VCaP (cell line): ENCODE measurements around the gene AKT2.

ENCODE experiments used
- H3K27ac ChIP-seq: fragments of 450-650 bp; 2 replicates; pipeline ENCODE4 v1.5.1; 2017
- TF ChIP-seq, protein P1 (sequence below): fragments of 450-650 bp; conservative IDR thresholded peaks from 2 replicates; pipeline ENCODE4 v1.5.1; 2017; ENCODE audit warnings: mild to moderate bottlenecking, moderate library complexity

Gene AKT2

DNA sequence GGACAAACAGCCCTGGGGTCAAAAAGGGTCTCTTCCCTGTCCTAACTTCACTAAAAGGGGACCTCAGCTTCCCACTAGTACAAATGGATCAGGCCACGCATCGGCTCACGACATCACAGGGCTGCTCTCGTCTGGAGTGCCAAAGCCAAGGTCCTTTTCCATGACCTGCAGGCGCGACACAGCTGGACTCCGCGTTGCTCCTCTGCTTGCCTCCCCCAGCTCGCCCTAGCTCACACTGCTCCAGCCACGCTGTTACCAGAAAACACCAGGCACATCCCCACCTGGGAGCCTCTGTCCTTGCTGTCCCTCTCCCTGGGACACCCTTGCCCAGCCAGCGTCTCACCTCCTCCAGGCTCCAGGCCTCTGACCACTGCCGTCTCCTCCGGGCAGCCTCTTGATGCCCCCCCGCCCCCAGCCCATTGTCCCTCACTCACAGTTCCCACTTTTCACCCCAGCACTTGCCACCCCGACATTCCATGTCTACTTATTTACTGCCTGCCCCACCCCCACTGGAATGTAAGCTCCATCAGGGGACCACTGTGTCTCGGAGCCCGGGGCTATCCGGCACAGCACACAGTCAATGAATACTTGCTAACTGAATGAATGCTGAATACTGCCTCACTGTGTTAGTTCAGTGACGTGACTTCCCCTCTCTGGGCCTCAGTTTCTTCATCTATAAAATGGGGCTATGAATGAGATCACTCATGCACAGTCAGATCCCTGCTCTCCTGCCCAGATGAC is 20.7 kb downstream of the AKT2 start:
- no peak overlapping the region for H3K27ac ChIP-seq
- TF ChIP-seq, protein P1, sequence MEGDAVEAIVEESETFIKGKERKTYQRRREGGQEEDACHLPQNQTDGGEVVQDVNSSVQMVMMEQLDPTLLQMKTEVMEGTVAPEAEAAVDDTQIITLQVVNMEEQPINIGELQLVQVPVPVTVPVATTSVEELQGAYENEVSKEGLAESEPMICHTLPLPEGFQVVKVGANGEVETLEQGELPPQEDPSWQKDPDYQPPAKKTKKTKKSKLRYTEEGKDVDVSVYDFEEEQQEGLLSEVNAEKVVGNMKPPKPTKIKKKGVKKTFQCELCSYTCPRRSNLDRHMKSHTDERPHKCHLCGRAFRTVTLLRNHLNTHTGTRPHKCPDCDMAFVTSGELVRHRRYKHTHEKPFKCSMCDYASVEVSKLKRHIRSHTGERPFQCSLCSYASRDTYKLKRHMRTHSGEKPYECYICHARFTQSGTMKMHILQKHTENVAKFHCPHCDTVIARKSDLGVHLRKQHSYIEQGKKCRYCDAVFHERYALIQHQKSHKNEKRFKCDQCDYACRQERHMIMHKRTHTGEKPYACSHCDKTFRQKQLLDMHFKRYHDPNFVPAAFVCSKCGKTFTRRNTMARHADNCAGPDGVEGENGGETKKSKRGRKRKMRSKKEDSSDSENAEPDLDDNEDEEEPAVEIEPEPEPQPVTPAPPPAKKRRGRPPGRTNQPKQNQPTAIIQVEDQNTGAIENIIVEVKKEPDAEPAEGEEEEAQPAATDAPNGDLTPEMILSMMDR, result no peak

DNA sequence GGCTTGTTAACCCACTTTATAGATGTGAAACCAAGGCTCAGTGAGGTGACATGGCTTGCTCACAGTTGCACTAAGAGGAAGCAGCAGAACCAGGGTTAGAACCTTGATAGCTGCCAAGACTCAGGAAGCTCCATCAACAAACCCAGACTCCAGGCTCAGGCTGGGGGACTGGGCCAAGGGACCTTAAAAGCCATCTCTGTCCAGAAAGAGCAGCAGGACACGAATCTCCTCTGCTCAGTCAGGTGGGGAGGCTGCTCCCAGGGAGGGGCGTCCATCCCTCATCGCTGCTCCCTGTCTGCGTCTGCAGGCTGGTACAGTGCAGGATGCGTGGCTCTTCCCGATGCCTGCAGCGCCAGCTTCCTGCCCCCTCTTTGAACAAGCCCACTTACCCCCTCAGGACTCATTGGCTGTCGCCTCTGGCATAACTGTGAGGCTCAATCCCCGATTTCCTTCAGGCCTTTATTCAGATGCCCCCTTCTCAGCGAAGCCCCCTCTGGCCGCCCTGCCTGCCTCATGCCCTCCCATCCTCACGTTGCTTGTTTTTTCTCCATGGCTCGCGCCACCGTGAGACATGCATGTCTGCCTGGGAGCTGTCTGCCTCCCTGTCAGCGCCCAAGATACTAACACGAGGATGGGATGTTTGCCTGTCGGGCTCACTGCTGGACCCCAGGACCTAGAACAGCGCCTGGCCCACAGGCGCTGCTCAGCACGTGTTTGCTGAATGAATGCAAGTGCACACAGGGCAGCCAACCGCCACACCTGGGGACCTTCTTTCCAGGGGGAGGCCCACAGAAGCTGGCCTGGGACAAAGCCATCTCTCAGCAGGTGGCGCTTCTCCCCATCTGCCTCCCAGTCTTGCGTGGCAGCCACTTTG is 21.5 kb downstream of the AKT2 start:
- TF ChIP-seq, protein P1, result no peak
- no peak overlapping the region for H3K27ac ChIP-seq

DNA sequence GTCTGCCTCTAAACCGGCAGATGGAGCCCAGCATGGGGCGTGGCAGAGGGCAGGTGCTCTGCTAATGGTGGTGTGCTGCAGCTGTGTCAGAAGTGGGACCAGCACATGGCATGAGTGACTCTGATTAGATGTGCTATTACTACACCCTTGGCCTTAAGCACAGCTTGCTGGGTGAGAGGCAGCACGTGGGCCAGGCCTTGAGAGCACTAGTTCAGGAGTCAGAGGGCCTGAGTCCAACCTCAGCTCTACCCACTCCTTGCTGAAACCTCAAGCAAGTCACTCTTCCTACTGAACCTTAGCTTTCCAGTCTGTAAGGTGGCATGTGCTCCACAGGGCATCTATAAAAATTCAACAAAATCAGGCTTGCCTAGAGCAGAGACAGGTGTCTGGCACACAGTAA is 22.7 kb downstream of the AKT2 start:
- TF ChIP-seq, protein P1, result no peak
- H3K27ac ChIP-seq, result no peak overlapping the region

DNA sequence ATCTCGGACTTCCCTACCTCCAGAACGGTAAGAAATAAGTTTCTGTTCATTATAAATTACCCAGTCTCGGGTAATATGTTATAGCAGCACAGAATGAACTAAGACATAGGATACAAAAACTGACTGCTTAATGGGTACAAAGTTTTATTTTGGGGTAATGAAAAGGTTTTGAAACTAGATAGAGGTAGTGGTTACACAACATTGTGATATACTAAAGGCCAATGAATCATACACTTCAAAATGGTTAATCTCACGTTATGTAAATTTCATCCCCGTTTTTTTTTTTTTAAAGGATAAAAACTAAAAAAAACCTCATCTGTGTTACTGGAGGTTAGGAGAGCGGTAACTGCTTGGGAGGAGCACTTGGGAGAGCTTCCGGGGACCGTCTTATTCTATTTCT is 23.5 kb downstream of the AKT2 start:
- TF ChIP-seq, protein P1, result no peak
- no peak overlapping the region for H3K27ac ChIP-seq

DNA sequence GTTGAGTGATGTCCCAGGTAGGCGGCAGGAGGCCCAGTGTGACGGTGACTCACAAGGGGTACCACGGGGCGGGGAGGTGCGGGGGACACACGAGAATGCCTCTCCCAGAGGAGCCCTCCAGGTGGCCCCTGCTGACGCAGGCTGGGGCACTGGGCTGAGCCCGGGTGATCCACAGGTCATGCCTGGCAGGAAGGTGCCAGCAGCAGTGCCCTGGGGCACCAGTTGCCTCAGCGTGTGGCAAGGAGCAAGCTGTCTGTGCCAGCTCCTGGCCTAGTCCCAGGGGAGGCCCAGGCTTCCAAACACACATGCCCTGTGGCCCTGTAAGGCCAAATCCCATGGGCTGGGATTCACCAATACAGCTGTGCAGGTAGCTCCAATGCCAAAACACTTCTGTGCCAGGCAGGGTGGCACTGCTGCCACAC is 28.0 kb downstream of the AKT2 start:
- H3K27ac ChIP-seq, result no peak overlapping the region; the same call in 1 of the 2 replicates
- TF ChIP-seq, protein P1, result no peak

DNA sequence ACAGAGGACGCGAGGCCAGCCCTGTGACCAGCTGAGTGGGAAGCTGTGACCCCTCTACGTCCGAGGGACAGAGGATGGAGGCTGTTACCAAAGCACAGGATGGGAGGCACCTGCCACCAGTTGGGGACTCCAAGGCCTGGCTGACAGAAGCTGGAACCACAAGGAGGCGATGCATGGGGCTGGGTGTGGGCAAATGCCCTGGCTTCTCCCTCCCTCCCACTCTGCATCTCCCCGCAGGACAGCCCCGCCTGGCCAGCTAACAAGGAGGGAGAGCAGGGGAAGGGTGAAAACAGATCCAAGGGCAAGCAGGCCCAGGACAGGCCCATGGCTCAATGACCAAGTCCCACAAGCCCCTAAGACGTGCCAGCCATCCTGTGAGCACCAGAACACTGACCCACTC is 28.6 kb downstream of the AKT2 start:
- no peak overlapping the region; the same call in 1 of the 2 replicates for H3K27ac ChIP-seq
- TF ChIP-seq, protein P1, result no peak

DNA sequence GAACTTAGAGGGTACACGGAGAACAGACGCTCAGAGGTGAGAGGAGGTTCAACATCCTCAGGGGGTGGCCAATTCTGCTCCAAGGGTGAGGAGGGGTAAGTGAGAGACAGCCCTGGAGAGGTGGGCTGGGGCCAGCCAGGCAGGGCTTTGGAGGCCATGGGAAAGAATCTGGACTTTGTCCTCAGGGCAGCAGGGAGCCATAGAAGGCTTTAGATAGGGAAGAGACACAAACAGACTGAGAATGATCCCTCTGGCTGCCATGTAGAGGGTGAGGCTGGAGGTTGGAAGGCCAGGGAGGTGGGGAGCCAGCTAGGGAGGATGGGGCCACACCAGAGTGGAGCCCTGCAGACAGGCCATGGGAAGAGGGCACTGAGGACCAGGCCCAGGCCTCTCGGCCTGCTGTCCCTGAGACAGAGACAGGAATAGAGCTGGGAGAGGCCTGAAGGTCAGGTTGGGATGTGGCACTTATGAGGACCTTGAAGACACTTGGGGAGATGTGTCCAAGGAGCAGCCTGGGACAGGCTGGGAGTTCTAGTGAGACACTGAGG is 29.5 kb downstream of the AKT2 start:
- TF ChIP-seq, protein P1, result no peak
- peak overlapping the region; percentile 94 for H3K27ac ChIP-seq
